ENCODE data around the gene GPR17.

Gene GPR17

GRCh38 chr2:127646487-127647241, 711 bp downstream of the GPR17 start:
- Histone ChIP-seq H3K27ac (ENCODE audit: low read depth, low read length) (no peak overlapping the region), H3K27me3 (ENCODE audit: insufficient read depth, low read length) (no peaks in the 10 kb centered on the region), H2BK12ac (ENCODE audit: low read length) (no peak overlapping the region), H3K9ac (ENCODE audit: low read length) (no peak overlapping the region), H3K36me3 (ENCODE audit: control insufficient read depth in 1 of 2, insufficient read depth in 2 of 2, low read length in 2 of 2) (no peaks in the 10 kb centered on the region), H3K9me3 (ENCODE audit: insufficient read depth, low read depth, low read length) (no peaks in the 10 kb centered on the region), H3K79me2 (ENCODE audit: control insufficient read depth, insufficient read depth, low read length, poor library complexity) (no peaks in the 10 kb centered on the region), H2AK5ac (ENCODE audit: low read length) (no peak overlapping the region), H2BK120ac (ENCODE audit: insufficient read depth, low read length, poor library complexity) (no peak overlapping the region), H3K4me2 (ENCODE audit: low read length) (no peak overlapping the region), H2BK5ac (ENCODE audit: low read depth, low read length, poor library complexity) (no peak overlapping the region), H4K12ac (ENCODE audit: low read depth, low read length) (no peak overlapping the region), H3K4me1 (ENCODE audit: control insufficient read depth in 1 of 2, insufficient read depth in 2 of 2, low read length in 2 of 2) (peaks cover 9 to 20% of the 10 kb centered on the region in 2 experiments), H3K14ac (ENCODE audit: low read length) (peak overlapping the region; percentile 11), H3K18ac (ENCODE audit: low read length) (no peak overlapping the region), H3K4ac (ENCODE audit: low read depth, low read length) (no peak overlapping the region), H2AFZ (ENCODE audit: insufficient read depth, low read length, poor library complexity) (no peak overlapping the region), H3K79me1 (ENCODE audit: low read length) (peaks cover 7% of the 10 kb centered on the region), H4K91ac (ENCODE audit: low read depth, low read length) (peak overlapping the region; percentile 25), H3K23ac (ENCODE audit: low read length) (no peak overlapping the region), H3K4me3 (ENCODE audit: low read depth, low read length) (no peak overlapping the region), H4K8ac (ENCODE audit: low read depth, low read length) (no peak overlapping the region)
- no peak for DNase-seq
- WGBS (ENCODE audit: extremely low coverage, insufficient coverage, insufficient read length): no CpG with 5 or more reads among the region's 24 CpGs

DNA sequence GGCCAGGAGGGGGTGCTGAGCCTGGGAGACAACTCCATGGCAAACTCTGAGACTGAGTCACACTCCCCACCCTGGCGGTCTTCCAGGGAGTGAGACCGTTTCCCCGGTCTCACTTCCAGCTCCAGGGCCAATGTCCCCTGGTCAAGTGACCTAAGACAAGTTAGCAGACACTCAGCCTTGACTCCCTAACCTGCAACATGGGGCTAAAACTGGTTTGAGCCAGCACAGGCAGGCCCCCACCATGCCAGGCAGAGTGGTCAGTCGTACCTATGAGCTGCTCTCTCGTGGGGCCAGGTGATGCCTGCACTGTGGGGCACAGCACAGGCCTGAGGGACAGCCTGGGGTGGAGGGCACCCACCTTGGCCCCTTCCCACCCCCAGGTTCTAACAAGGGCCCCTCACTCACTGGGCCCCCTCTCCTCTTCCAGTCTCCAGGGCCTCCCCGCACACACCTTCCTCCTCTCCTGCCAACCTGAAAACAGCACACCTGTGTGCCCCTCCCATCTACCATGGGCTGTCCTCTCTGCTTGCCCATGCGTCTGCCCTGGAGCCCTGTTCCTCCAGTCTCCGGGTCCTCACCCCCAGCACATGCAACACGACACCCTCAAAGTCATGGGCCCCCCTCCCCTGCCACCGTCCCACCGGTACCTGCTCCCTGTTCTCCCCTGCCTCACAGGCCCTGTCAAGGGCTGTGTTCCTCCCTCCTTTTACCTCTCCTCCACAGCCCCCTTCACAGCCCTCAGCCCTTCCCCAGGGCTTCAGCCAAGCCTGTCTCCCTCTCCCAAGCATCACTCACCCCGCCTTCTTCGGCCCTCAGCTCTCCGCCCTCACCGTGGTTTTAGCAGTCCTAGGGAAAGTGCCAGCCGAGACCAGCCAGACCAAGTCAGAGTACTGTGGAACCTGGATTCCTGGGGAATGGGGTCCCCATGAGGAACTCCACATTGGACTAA, 1.6 kb downstream of the GPR17 start:
- peak overlapping the region; percentile 11 for H3K14ac ChIP-seq (ENCODE audit: low read length)
- H2BK120ac ChIP-seq (ENCODE audit: insufficient read depth, low read length, poor library complexity): no peak overlapping the region
- H3K4me2 ChIP-seq (ENCODE audit: low read length): no peak overlapping the region
- H3K4me1 ChIP-seq (ENCODE audit: control insufficient read depth in 1 of 2, insufficient read depth in 2 of 2, low read length in 2 of 2): peaks cover 10 to 20% of the 10 kb centered on the region in 2 experiments
- H3K27me3 ChIP-seq (ENCODE audit: insufficient read depth, low read length): no peaks in the 10 kb centered on the region
- H4K8ac ChIP-seq (ENCODE audit: low read depth, low read length): no peak overlapping the region
- H3K79me1 ChIP-seq (ENCODE audit: low read length): peaks cover 4% of the 10 kb centered on the region
- H3K23ac ChIP-seq (ENCODE audit: low read length): no peak overlapping the region
- H3K79me2 ChIP-seq (ENCODE audit: control insufficient read depth, insufficient read depth, low read length, poor library complexity): no peaks in the 10 kb centered on the region
- peak overlapping the region; percentile 3 for H2AK5ac ChIP-seq (ENCODE audit: low read length)
- no peak overlapping the region for H2BK5ac ChIP-seq (ENCODE audit: low read depth, low read length, poor library complexity)
- H4K12ac ChIP-seq (ENCODE audit: low read depth, low read length): no peak overlapping the region
- H3K4ac ChIP-seq (ENCODE audit: low read depth, low read length): no peak overlapping the region
- H3K4me3 ChIP-seq (ENCODE audit: low read depth, low read length): no peak overlapping the region
- no peak overlapping the region for H3K18ac ChIP-seq (ENCODE audit: low read length)
- no peak overlapping the region for H3K27ac ChIP-seq (ENCODE audit: low read depth, low read length)
- peak; percentile 34 to 35 for DNase-seq
- H2BK12ac ChIP-seq (ENCODE audit: low read length): no peak overlapping the region
- H3K9ac ChIP-seq (ENCODE audit: low read length): no peak overlapping the region
- no peaks in the 10 kb centered on the region for H3K36me3 ChIP-seq (ENCODE audit: control insufficient read depth in 1 of 2, insufficient read depth in 2 of 2, low read length in 2 of 2)
- no peak overlapping the region for H2AFZ ChIP-seq (ENCODE audit: insufficient read depth, low read length, poor library complexity)
- no peaks in the 10 kb centered on the region for H3K9me3 ChIP-seq (ENCODE audit: insufficient read depth, low read depth, low read length)
- WGBS (ENCODE audit: extremely low coverage, insufficient coverage, insufficient read length): no CpG with 5 or more reads among the region's 16 CpGs
- peak overlapping the region; percentile 11 for H4K91ac ChIP-seq (ENCODE audit: low read depth, low read length)

GRCh38 chr2:127648321-127648720, 2.4 kb downstream of the GPR17 start:
- H3K18ac ChIP-seq (ENCODE audit: low read length): no peak overlapping the region
- H3K4me2 ChIP-seq (ENCODE audit: low read length): no peak overlapping the region
- DNase-seq: peak; percentile 72 to 74
- no peak overlapping the region for H3K4ac ChIP-seq (ENCODE audit: low read depth, low read length)
- H4K12ac ChIP-seq (ENCODE audit: low read depth, low read length): no peak overlapping the region
- peak overlapping the region; percentile 46 for H2AK5ac ChIP-seq (ENCODE audit: low read length)
- no peak overlapping the region for H3K27ac ChIP-seq (ENCODE audit: low read depth, low read length)
- H3K79me1 ChIP-seq (ENCODE audit: low read length): no peaks in the 10 kb centered on the region
- no peaks in the 10 kb centered on the region for H3K27me3 ChIP-seq (ENCODE audit: insufficient read depth, low read length)
- H3K4me3 ChIP-seq (ENCODE audit: low read depth, low read length): no peak overlapping the region
- H3K14ac ChIP-seq (ENCODE audit: low read length): no peak overlapping the region
- no peaks in the 10 kb centered on the region for H3K36me3 ChIP-seq (ENCODE audit: control insufficient read depth in 1 of 2, insufficient read depth in 2 of 2, low read length in 2 of 2)
- no peak overlapping the region for H2BK5ac ChIP-seq (ENCODE audit: low read depth, low read length, poor library complexity)
- no peak overlapping the region for H2BK12ac ChIP-seq (ENCODE audit: low read length)
- H3K4me1 ChIP-seq (ENCODE audit: control insufficient read depth in 1 of 2, insufficient read depth in 2 of 2, low read length in 2 of 2): peaks cover 12 to 17% of the 10 kb centered on the region in 2 experiments
- no peak overlapping the region for H2AFZ ChIP-seq (ENCODE audit: insufficient read depth, low read length, poor library complexity)
- no peak overlapping the region for H2BK120ac ChIP-seq (ENCODE audit: insufficient read depth, low read length, poor library complexity)
- peaks cover 1% of the 10 kb centered on the region for H3K9me3 ChIP-seq (ENCODE audit: insufficient read depth, low read depth, low read length)
- H3K9ac ChIP-seq (ENCODE audit: low read length): no peak overlapping the region
- H4K8ac ChIP-seq (ENCODE audit: low read depth, low read length): no peak overlapping the region
- WGBS (ENCODE audit: extremely low coverage, insufficient coverage, insufficient read length): no CpG with 5 or more reads among the region's 6 CpGs
- no peak overlapping the region for H3K23ac ChIP-seq (ENCODE audit: low read length)
- no peaks in the 10 kb centered on the region for H3K79me2 ChIP-seq (ENCODE audit: control insufficient read depth, insufficient read depth, low read length, poor library complexity)
- no peak overlapping the region for H4K91ac ChIP-seq (ENCODE audit: low read depth, low read length)

GRCh38 chr2:127649100-127649611, 3.2 kb downstream of the GPR17 start:
- Histone ChIP-seq H3K27me3 (ENCODE audit: insufficient read depth, low read length) (no peaks in the 10 kb centered on the region), H4K8ac (ENCODE audit: low read depth, low read length) (no peak overlapping the region), H3K27ac (ENCODE audit: low read depth, low read length) (no peak overlapping the region), H3K4me1 (ENCODE audit: control insufficient read depth in 1 of 2, insufficient read depth in 2 of 2, low read length in 2 of 2) (peaks cover 12 to 17% of the 10 kb centered on the region in 2 experiments), H2BK12ac (ENCODE audit: low read length) (no peak overlapping the region), H3K14ac (ENCODE audit: low read length) (no peak overlapping the region), H2AFZ (ENCODE audit: insufficient read depth, low read length, poor library complexity) (no peak overlapping the region), H4K91ac (ENCODE audit: low read depth, low read length) (no peak overlapping the region), H3K36me3 (ENCODE audit: control insufficient read depth in 1 of 2, insufficient read depth in 2 of 2, low read length in 2 of 2) (peaks cover 0 to under 1% of the 10 kb centered on the region in 2 experiments), H3K4me2 (ENCODE audit: low read length) (no peak overlapping the region), H2AK5ac (ENCODE audit: low read length) (no peak overlapping the region), H3K79me2 (ENCODE audit: control insufficient read depth, insufficient read depth, low read length, poor library complexity) (no peaks in the 10 kb centered on the region), H3K9me3 (ENCODE audit: insufficient read depth, low read depth, low read length) (peaks cover 2% of the 10 kb centered on the region), H3K4ac (ENCODE audit: low read depth, low read length) (no peak overlapping the region), H2BK120ac (ENCODE audit: insufficient read depth, low read length, poor library complexity) (no peak overlapping the region), H3K79me1 (ENCODE audit: low read length) (no peaks in the 10 kb centered on the region), H3K18ac (ENCODE audit: low read length) (no peak overlapping the region), H3K4me3 (ENCODE audit: low read depth, low read length) (no peak overlapping the region), H2BK5ac (ENCODE audit: low read depth, low read length, poor library complexity) (no peak overlapping the region), H4K12ac (ENCODE audit: low read depth, low read length) (no peak overlapping the region), H3K9ac (ENCODE audit: low read length) (no peak overlapping the region), H3K23ac (ENCODE audit: low read length) (no peak overlapping the region)
- no CpG with 5 or more reads among the region's 12 CpGs for WGBS (ENCODE audit: extremely low coverage, insufficient coverage, insufficient read length)
- no peak for DNase-seq

Measured in trophoblast cell (in vitro differentiated cells and primary cell).